Suprapubic skin (tissue), 3 donors: ENCODE results near the gene ANO4.

Experiments used
- POLR2A ChIP-seq, 2 donors: fragments of 450-650 bp; IDR thresholded peaks; one replicate each; pipeline ENCODE4 v1.6.1; 2017; ENCODE audit warnings: antibody characterized with exemption in 2 of 2, mild to moderate bottlenecking in 2 of 2, moderate library complexity in 2 of 2
- TF ChIP-seq, protein P1 (sequence below), 2 donors: fragments of 200-600 bp in 1 of 2; fragments of 450-650 bp in 1 of 2; sonication (generic) in 1 of 2; IDR thresholded peaks; one replicate each; pipeline ENCODE4 v1.5.1; 2016 to 2019; ENCODE audit warnings: antibody characterized with exemption in 2 of 2, mild to moderate bottlenecking in 1 of 2, moderate library complexity in 1 of 2

DNA sequence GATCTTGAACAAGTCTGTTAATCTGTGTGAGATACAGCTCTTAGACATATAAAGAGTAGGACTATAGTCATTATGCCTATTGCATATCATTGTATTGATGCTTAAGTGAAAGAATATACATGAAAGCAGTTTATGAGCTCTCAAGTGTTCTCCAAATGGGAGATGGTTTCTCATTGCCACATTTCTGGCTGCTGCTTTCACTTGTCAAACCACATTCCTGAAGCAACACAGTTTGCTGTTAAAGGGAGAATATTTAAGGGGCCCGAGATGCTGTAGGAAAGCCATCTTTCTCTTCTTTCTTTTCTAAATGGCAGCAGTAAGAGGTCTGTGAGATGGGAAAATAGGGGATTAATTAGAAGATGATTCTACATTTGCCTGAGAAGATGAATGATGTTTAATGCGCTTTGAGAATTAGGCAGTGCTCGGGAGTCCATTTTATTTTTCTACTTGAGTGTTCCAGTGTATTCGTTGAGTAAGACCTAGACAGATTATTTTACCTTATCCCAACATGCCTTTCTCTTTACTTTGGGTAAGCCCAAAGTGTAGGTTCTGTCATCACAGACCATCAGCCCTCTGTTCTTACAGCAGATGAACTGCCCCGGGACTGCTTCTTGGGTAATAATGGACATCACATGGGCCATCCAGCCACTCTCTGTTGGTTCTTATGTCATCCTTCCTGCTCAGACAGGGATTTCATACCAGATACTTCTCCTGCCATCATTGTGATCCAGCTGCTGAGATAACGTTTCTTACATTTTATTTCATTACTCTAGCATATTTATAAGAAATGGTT, 35.6 kb downstream of the ANO4 start:
- TF ChIP-seq, protein P1, sequence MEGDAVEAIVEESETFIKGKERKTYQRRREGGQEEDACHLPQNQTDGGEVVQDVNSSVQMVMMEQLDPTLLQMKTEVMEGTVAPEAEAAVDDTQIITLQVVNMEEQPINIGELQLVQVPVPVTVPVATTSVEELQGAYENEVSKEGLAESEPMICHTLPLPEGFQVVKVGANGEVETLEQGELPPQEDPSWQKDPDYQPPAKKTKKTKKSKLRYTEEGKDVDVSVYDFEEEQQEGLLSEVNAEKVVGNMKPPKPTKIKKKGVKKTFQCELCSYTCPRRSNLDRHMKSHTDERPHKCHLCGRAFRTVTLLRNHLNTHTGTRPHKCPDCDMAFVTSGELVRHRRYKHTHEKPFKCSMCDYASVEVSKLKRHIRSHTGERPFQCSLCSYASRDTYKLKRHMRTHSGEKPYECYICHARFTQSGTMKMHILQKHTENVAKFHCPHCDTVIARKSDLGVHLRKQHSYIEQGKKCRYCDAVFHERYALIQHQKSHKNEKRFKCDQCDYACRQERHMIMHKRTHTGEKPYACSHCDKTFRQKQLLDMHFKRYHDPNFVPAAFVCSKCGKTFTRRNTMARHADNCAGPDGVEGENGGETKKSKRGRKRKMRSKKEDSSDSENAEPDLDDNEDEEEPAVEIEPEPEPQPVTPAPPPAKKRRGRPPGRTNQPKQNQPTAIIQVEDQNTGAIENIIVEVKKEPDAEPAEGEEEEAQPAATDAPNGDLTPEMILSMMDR (IDR thresholded peaks at IDR 0.05): no peak
- no peak for TF ChIP-seq POLR2A (IDR thresholded peaks at IDR 0.05)
